Suprapubic skin (tissue), 4 donors: ENCODE results near the gene P3R3URF. TPM values are rescaled to one million over a fixed set of nuclear protein-coding genes. Genes with fewer than 3 reads are reported as not detected.

Source experiments
- DNase-seq, 2 donors: peaks; one replicate each; pipeline ENCODE4 v3.0.0-alpha.2; 2019; ENCODE audit warnings: low spot score in 2 of 2
- H3K27ac ChIP-seq: fragments of 200-600 bp; sonication (generic); one replicate; pipeline ENCODE4 v1.5.1; 2019
- H3K27me3 ChIP-seq: fragments of 200-600 bp; sonication (generic); one replicate; pipeline ENCODE4 v1.5.1; 2019
- H3K36me3 ChIP-seq: fragments of 200-600 bp; sonication (generic); one replicate; pipeline ENCODE4 v1.5.1; 2019
- H3K4me1 ChIP-seq: fragments of 200-600 bp; sonication (generic); one replicate; pipeline ENCODE4 v1.5.1; 2019
- H3K4me3 ChIP-seq: fragments of 200-600 bp; sonication (generic); one replicate; pipeline ENCODE4 v1.5.1; 2019; ENCODE audit warnings: mild to moderate bottlenecking
- H3K9me3 ChIP-seq: fragments of 200-600 bp; sonication (generic); one replicate; pipeline ENCODE4 v1.5.1; 2019
- CTCF ChIP-seq, 2 donors: fragments of 200-600 bp in 1 of 2; fragments of 450-650 bp in 1 of 2; sonication (generic) in 1 of 2; IDR thresholded peaks; one replicate each; pipeline ENCODE4 v1.5.1; 2016 to 2019; ENCODE audit warnings: antibody characterized with exemption in 2 of 2, mild to moderate bottlenecking in 1 of 2, moderate library complexity in 1 of 2
- EP300 ChIP-seq: sonication (generic); formaldehyde crosslinking; IDR thresholded peaks from one replicate; pipeline ENCODE4 v1.6.1; 2017; ENCODE audit warnings: antibody characterized with exemption
- POLR2A ChIP-seq, 2 donors: fragments of 450-650 bp; IDR thresholded peaks; one replicate each; pipeline ENCODE4 v1.6.1; 2017; ENCODE audit warnings: antibody characterized with exemption in 2 of 2, mild to moderate bottlenecking in 2 of 2, moderate library complexity in 2 of 2
- POLR2AphosphoS5 ChIP-seq, 3 donors: sonication (generic); formaldehyde crosslinking; IDR thresholded peaks; one replicate each; pipeline ENCODE4 v1.6.1; 2017; ENCODE audit warnings: antibody characterized with exemption in 3 of 3
- WGBS: methylation state at CpG from one replicate; pipeline ENCODE4 v1.1.5; 2018; 5-methylcytosine and 5-hydroxymethylcytosine counted together
- total RNA-seq, 4 donors: library from RNA; depleted of rRNA; stranded (reverse); fragments of >200 nt; gene quantifications; one replicate each; pipeline ENCODE4 v1.1.0, GENCODE V29; 2016

P3R3URF gene
- total RNA-seq, 4 donors from 2014 or later = not detected

- peak overlapping the region; percentile 92 for H3K27ac ChIP-seq
- H3K36me3 ChIP-seq = no peaks in the 10 kb centered on the region
- peak overlapping the region; percentile 79 for H3K4me3 ChIP-seq
- peaks cover 41% of the 10 kb centered on the region for H3K4me1 ChIP-seq
- DNase-seq = no peak
- no peaks in the 10 kb centered on the region for H3K9me3 ChIP-seq
- WGBS = 55% methylated on average over 3 of the region's 3 CpGs
- TF ChIP-seq EP300 (no peak), POLR2A (IDR thresholded peaks at IDR 0.05) (no peak), CTCF (IDR thresholded peaks at IDR 0.05) (no peak), POLR2AphosphoS5 (IDR thresholded peaks at IDR 0.05) (no peak)
- peaks cover 29% of the 10 kb centered on the region for H3K27me3 ChIP-seq
Observed at GRCh38 chr1:46133781-46134350, 42.4 kb downstream of the P3R3URF start.

DNA sequence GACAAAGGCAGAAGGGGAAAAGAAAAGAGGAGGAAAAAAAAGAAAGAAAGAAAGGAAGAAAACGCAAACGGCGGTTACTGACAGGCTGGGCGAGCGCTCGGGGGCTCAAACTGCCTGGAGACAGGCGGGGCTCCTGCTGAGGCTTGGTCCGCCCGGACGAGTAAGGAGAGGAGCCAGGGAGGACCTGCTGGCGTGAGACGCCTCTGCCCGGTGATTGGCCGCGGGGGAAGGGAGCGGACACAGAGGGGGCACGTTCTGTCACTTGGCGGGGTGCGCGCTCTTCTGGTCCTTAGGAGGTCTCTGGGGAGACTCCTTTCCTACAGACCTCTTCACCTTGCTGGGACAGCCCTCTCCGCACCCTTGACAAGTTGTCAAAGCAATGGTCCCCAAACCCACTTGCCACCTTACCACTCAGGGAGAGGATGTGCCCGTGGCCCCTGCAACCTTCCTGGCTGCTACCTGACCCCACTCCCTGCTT lies 43.1 kb downstream of the P3R3URF start:
- TF ChIP-seq POLR2AphosphoS5 (IDR thresholded peaks at IDR 0.05) (no peak), EP300 (no peak)
- Histone ChIP-seq H3K36me3 (no peaks in the 10 kb centered on the region), H3K9me3 (no peaks in the 10 kb centered on the region), H3K4me1 (peaks cover 41% of the 10 kb centered on the region), H3K27me3 (peaks cover 36% of the 10 kb centered on the region), H3K4me3 (peak overlapping the region; percentile 79), H3K27ac (peak overlapping the region; percentile 92)
- 4% methylated on average over 22 of the region's 22 CpGs for WGBS
- DNase-seq = peak in 1 of 2 donors; percentile 86

DNA sequence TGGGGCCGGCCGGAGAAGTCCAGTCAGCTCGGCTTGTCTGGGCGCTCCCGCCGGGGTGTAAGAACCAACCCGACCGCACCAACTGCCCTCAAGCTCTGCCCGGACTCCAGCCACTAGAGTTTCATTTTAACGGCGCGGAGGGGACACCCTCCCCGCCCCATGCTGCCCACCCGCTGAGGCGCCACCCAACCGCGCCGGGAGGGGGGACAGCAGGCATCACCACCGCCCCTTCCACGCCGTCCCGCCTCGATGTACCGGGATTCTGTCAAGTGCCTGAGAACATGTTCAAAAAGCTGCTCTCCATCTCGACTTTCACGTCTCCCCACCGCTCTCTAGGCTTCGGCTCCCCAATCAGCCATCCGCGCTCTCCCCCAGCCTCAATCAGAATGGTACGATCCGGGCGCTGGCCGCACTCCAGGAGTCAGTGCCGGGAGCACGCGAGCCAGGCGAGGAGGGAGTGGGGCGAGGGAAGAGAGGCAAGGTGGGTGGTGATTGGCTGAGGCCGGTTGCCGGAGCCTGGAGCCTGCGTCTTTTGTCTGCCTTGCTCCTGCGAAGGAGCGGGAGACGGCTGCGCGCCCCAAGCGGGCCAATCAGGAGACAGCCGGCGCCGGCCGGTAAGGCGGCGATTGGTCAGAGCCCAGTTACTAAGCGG lies 43.6 kb downstream of the P3R3URF start, which contains the start of gene PIK3R3:
Gene PIK3R3, minus strand, starts transcription at position 101 of the 652 bp plus-strand sequence. CDS start 677 bp downstream, outside the sequence.
- Histone ChIP-seq H3K9me3 (no peaks in the 10 kb centered on the region), H3K36me3 (no peaks in the 10 kb centered on the region), H3K4me3 (peak within 1 kb of the TSS; percentile 79), H3K27me3 (peaks cover 39% of the 10 kb centered on the region), H3K4me1 (peaks cover 41% of the 10 kb centered on the region), H3K27ac (peak within 1 kb of the TSS; percentile 92)
- no peak for TF ChIP-seq EP300
- no peak for TF ChIP-seq CTCF (IDR thresholded peaks at IDR 0.05)
- peak; percentile 82 to 89 for TF ChIP-seq POLR2A (IDR thresholded peaks at IDR 0.05)
- peak in 2 of 3 donors; percentile 86 to 90 for TF ChIP-seq POLR2AphosphoS5 (IDR thresholded peaks at IDR 0.05)
- DNase-seq = peak; percentile 98 to 99
- 0% methylated on average over 47 of the region's 55 CpGs for WGBS

DNA sequence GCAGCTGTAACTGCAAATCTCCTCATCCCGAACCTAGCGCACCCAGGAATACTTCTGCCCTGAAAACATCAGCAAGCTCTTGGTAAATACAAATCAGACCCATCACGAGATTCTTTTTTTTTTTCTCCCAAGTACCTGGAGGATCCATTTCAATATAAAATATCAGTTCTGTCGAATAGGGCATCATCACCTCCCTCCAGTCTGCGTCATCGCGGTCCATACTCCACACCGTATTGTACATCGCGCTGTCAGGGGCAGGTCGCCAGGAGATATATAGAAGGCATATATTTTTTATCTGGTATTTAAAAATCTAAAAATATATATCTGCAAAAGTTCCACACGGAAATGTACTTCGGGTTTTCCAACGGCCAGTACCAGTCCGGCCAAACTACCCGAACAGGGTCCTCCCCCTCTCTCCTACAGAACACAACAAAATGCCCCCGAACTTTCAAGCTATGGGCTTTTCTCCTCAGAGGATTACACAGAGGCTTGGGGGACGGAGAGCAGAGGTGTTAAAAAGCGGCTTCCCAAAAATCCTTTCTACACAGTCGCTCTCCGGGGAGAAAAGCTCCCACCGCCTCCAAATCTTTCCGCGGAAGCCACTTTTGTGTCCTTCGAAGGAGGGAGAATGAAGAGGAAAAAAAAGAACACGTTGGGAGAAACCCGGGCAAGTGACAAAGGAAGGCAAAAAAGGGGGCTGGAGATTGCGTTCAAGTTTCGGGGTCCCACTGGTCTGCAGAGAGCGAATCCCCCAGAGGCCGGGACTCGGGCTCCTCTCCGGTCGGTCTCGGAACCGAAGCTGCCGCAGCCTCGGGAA lies 44.4 kb downstream of the P3R3URF start:
- no peak for TF ChIP-seq POLR2A (IDR thresholded peaks at IDR 0.05)
- no peak for TF ChIP-seq CTCF (IDR thresholded peaks at IDR 0.05)
- no peak for TF ChIP-seq POLR2AphosphoS5 (IDR thresholded peaks at IDR 0.05)
- TF ChIP-seq EP300 = no peak
- no peak for DNase-seq
- Histone ChIP-seq H3K9me3 (no peaks in the 10 kb centered on the region), H3K4me3 (peak overlapping the region; percentile 79), H3K36me3 (no peaks in the 10 kb centered on the region), H3K4me1 (peaks cover 41% of the 10 kb centered on the region), H3K27me3 (peaks cover 39% of the 10 kb centered on the region), H3K27ac (peak overlapping the region; percentile 92)
- WGBS = 2% methylated on average over 38 of the region's 38 CpGs

DNA sequence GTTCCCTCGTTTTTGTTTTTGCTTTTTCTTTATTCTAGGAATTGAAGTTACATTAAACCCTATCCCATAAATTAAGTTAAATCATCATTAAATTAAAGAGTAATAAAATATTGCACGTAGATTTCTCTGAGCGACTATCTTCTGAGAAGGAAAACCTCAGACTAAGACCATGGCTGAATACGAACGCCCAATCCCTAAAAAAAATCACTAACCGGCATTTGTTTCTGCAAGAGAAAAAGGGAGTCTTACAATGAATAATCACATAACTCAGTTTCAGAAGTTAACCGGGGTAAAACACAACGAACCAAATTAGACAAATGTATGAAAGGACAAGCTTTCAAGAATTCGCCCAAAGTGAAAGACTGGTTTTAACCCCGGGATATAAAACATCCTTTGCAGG lies 45.2 kb downstream of the P3R3URF start:
- DNase-seq = no peak
- H3K27ac ChIP-seq = peak overlapping the region; percentile 92
- WGBS = 9% methylated on average over 10 of the region's 10 CpGs
- H3K4me3 ChIP-seq = peak overlapping the region; percentile 79
- H3K4me1 ChIP-seq = peaks cover 41% of the 10 kb centered on the region
- no peaks in the 10 kb centered on the region for H3K36me3 ChIP-seq
- TF ChIP-seq EP300 (no peak), POLR2AphosphoS5 (IDR thresholded peaks at IDR 0.05) (no peak), CTCF (IDR thresholded peaks at IDR 0.05) (no peak)
- peaks cover 39% of the 10 kb centered on the region for H3K27me3 ChIP-seq
- no peaks in the 10 kb centered on the region for H3K9me3 ChIP-seq
